ENCODE measurements around the gene ACTMAP.
"Not testable (repeated sequence)": the region's sequence is repeated elsewhere in the genome, so short reads cannot be mapped to it uniquely, and the experiment has no call there.

ACTMAP gene

GRCh38 chr19:40742477-40742876 is 7.8 kb downstream of the ACTMAP start:
- no peak for DNase-seq

- DNase-seq: no peak
Measured at GRCh38 chr19:40741527-40742390, 8.5 kb downstream of the ACTMAP start.

- DNase-seq: no peak
Measured at GRCh38 chr19:40740747-40741146, 9.5 kb downstream of the ACTMAP start.

GRCh38 chr19:40739871-40740703 is 10.2 kb downstream of the ACTMAP start:
- DNase-seq: no peak

GRCh38 chr19:40739030-40739839 is 11.0 kb downstream of the ACTMAP start:
- no peak for DNase-seq

GRCh38 chr19:40737102-40737644 is 13.1 kb downstream of the ACTMAP start:
- no peak for DNase-seq

GRCh38 chr19:40736661-40737060 is 13.6 kb downstream of the ACTMAP start:
- no peak for DNase-seq

- DNase-seq: no peak
Measured at GRCh38 chr19:40735013-40735771, 15.1 kb downstream of the ACTMAP start.

GRCh38 chr19:40733149-40733548 is 17.1 kb downstream of the ACTMAP start:
- no peak for DNase-seq

GRCh38 chr19:40732304-40732703 is 18.0 kb downstream of the ACTMAP start:
- not testable (repeated sequence) for DNase-seq

GRCh38 chr19:40730065-40730464 is 20.2 kb downstream of the ACTMAP start:
- DNase-seq: not testable (repeated sequence)

- DNase-seq: no peak
Measured at GRCh38 chr19:40726279-40726678, 24.0 kb downstream of the ACTMAP start.

GRCh38 chr19:40724855-40725254 is 25.4 kb downstream of the ACTMAP start:
- no peak for DNase-seq

- no peak for DNase-seq
Measured at GRCh38 chr19:40724315-40724714, 26.0 kb downstream of the ACTMAP start.

GRCh38 chr19:40723661-40724254 is 26.5 kb downstream of the ACTMAP start:
- DNase-seq: no peak

GRCh38 chr19:40721936-40722661 is 28.2 kb downstream of the ACTMAP start:
- no peak for DNase-seq

GRCh38 chr19:40721140-40721486 is 29.2 kb downstream of the ACTMAP start:
- DNase-seq: no peak

- DNase-seq: no peak
Measured at GRCh38 chr19:40719414-40719894, 30.8 kb downstream of the ACTMAP start.

- DNase-seq: no peak
Measured at GRCh38 chr19:40718774-40719391, 31.4 kb downstream of the ACTMAP start.

All from CD4-positive, alpha-beta T cell treated with Interleukin-1 beta for 1 hour (primary cell).